Measurements from ENCODE around the gene WSCD1. TPM values are rescaled to one million over a fixed set of nuclear protein-coding genes. Genes with fewer than 3 reads are reported as not detected.

WSCD1 gene
- total and polyA plus RNA-seq, 2 of the 4 experiments (the other 2 are of a cell fraction), result 0.07 TPM; not detected in 1

DNA sequence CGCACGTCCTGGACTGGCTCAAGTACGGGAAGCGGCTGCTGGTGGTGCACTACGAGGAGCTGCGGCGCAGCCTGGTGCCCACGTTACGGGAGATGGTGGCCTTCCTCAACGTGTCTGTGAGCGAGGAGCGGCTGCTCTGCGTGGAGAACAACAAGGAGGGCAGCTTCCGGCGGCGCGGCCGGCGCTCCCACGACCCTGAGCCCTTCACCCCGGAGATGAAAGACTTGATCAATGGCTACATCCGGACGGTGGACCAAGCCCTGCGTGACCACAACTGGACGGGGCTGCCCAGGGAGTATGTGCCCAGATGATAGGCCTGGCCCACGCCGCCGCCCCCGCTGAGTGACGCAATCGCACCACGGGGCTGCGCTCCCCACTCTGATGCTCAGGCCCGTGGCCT lies 50.2 kb downstream of the WSCD1 start:
- Histone ChIP-seq H3K9me1 (ENCODE audit: insufficient read depth, low read length) (no peaks in the 10 kb centered on the region), H3K9ac (ENCODE audit: low read depth, low read length) (no peak overlapping the region), H2BK5ac (ENCODE audit: low read depth, low read length, poor library complexity, severe bottlenecking) (no peak overlapping the region), H2AFZ (replicated peaks; ENCODE audit: low read length, poor library complexity) (peak overlapping the region; percentile 43), H2BK15ac (ENCODE audit: low read depth, low read length) (no peak overlapping the region), H4K20me1 (ENCODE audit: insufficient read depth, low read length) (no peaks in the 10 kb centered on the region), H3K4me3 (ENCODE audit: insufficient read depth, low read depth, low read length) (no peak overlapping the region), H3K23ac (ENCODE audit: low read depth, low read length) (no peak overlapping the region), H4K8ac (ENCODE audit: low read depth in 2 of 2, low read length in 2 of 2) (no peak overlapping the region), H3K79me1 (ENCODE audit: low read depth in 1 of 2, low read length in 2 of 2) (no peaks in the 10 kb centered on the region), H3K27me3 (ENCODE audit: control insufficient read depth, insufficient read depth, low read length) (no peaks in the 10 kb centered on the region), H2BK20ac (ENCODE audit: low read depth, low read length) (no peak overlapping the region), H3K4ac (ENCODE audit: low read depth, low read length) (no peak overlapping the region), H3K4me2 (ENCODE audit: low read depth, low read length) (no peak overlapping the region), H3K36me3 (ENCODE audit: control insufficient read depth, insufficient read depth, low read length) (no peaks in the 10 kb centered on the region), H3K18ac (ENCODE audit: low read depth, low read length) (no peak overlapping the region), H2AK5ac (ENCODE audit: low read depth, low read length) (no peak overlapping the region), H3K4me1 (ENCODE audit: control insufficient read depth, insufficient read depth, low read length) (no peaks in the 10 kb centered on the region), H3K14ac (replicated peaks; ENCODE audit: low read depth, low read length) (no peak overlapping the region), H3K56ac (ENCODE audit: extremely low read depth, insufficient read depth, low read length) (no peak overlapping the region), H4K5ac (ENCODE audit: low read depth, low read length) (no peak overlapping the region), H4K91ac (ENCODE audit: insufficient read depth, low read depth, low read length) (no peak overlapping the region), H2BK120ac (ENCODE audit: low read depth, low read length) (no peak overlapping the region), H3K9me3 (ENCODE audit: control insufficient read depth, insufficient read depth, low read length) (peaks cover 47% of the 10 kb centered on the region), H3K27ac (ENCODE audit: insufficient read depth, low read length) (no peak overlapping the region), H2AK9ac (replicated peaks; ENCODE audit: low read depth, low read length, poor library complexity) (no peak overlapping the region)
- ChIA-PET CTCF (no interaction called here), POLR2A (ENCODE audit: unreplicated experiment) (no interaction called here)
- DNase-seq, result no peak
- TF ChIP-seq CEBPB (IDR thresholded peaks at IDR 0.05; ENCODE audit: low read depth, low read length), result no peak
- TF ChIP-seq RFX5 (IDR thresholded peaks at IDR 0.05; ENCODE audit: low read depth, low read length), result no peak
- TF ChIP-seq BHLHE40 (IDR thresholded peaks at IDR 0.05; ENCODE audit: low read depth, low read length), result no peak
- TF ChIP-seq FOS (IDR thresholded peaks at IDR 0.05; ENCODE audit: low read depth, low read length), result no peak
- no peak for TF ChIP-seq MAZ (IDR thresholded peaks at IDR 0.05; ENCODE audit: borderline replicate concordance, low read depth, low read length)
- no peak for TF ChIP-seq RAD21 (IDR thresholded peaks at IDR 0.05; ENCODE audit: low read length)
- TF ChIP-seq SMC3 (IDR thresholded peaks at IDR 0.05; ENCODE audit: low read depth, low read length), result no peak
- TF ChIP-seq, protein P1, sequence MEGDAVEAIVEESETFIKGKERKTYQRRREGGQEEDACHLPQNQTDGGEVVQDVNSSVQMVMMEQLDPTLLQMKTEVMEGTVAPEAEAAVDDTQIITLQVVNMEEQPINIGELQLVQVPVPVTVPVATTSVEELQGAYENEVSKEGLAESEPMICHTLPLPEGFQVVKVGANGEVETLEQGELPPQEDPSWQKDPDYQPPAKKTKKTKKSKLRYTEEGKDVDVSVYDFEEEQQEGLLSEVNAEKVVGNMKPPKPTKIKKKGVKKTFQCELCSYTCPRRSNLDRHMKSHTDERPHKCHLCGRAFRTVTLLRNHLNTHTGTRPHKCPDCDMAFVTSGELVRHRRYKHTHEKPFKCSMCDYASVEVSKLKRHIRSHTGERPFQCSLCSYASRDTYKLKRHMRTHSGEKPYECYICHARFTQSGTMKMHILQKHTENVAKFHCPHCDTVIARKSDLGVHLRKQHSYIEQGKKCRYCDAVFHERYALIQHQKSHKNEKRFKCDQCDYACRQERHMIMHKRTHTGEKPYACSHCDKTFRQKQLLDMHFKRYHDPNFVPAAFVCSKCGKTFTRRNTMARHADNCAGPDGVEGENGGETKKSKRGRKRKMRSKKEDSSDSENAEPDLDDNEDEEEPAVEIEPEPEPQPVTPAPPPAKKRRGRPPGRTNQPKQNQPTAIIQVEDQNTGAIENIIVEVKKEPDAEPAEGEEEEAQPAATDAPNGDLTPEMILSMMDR (conservative IDR thresholded peaks at IDR 0.05; ENCODE audit: low read depth, low read length), result no peak
- TF ChIP-seq, protein P2, sequence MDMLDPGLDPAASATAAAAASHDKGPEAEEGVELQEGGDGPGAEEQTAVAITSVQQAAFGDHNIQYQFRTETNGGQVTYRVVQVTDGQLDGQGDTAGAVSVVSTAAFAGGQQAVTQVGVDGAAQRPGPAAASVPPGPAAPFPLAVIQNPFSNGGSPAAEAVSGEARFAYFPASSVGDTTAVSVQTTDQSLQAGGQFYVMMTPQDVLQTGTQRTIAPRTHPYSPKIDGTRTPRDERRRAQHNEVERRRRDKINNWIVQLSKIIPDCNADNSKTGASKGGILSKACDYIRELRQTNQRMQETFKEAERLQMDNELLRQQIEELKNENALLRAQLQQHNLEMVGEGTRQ (IDR thresholded peaks at IDR 0.05; ENCODE audit: low read depth, low read length), result no peak
- TF ChIP-seq NFE2L2 (IDR thresholded peaks at IDR 0.05; ENCODE audit: low read depth, low read length), result no peak
- no peak for TF ChIP-seq RCOR1 (IDR thresholded peaks at IDR 0.05; ENCODE audit: insufficient replicate concordance, low read length)
- TF ChIP-seq MAFK (IDR thresholded peaks at IDR 0.05; ENCODE audit: low read depth, low read length), result no peak
- TF ChIP-seq MXI1 (IDR thresholded peaks at IDR 0.05; ENCODE audit: borderline replicate concordance, low read depth, low read length), result no peak
- in situ Hi-C loops (cut with MboI; ENCODE audit: low sequenced_read_pairs), result no loop called here
- dilution Hi-C loops (cut with HindIII; ENCODE audit: low sequenced_read_pairs, unreplicated experiment), result no loop called here
- ATAC-seq (ENCODE audit: low read depth), result no peak
- no TSS peak for BruUV-seq (replicated peaks)
- WGBS, 2 experiments (ENCODE audit: extremely low coverage in 2 of 2, insufficient read length in 1 of 2), result 74% methylated on average over 12 of the region's 34 CpGs; no CpG with 5 or more reads in 1 of the 2 experiments
- intact Hi-C loops (cut with micrococcal nuclease), result no loop called here

Measured in IMR-90 (cell line).